Measurements from ENCODE around the gene ETHE1. TPM values are rescaled to one million over a fixed set of nuclear protein-coding genes. Genes with fewer than 3 reads are reported as not detected.

The ETHE1 gene
- total and polyA plus RNA-seq, 2 of the 8 experiments (the other 6 are each of a cell fraction or from before 2014, with no cell fraction given) = 19.9 to 96.0 TPM

DNA sequence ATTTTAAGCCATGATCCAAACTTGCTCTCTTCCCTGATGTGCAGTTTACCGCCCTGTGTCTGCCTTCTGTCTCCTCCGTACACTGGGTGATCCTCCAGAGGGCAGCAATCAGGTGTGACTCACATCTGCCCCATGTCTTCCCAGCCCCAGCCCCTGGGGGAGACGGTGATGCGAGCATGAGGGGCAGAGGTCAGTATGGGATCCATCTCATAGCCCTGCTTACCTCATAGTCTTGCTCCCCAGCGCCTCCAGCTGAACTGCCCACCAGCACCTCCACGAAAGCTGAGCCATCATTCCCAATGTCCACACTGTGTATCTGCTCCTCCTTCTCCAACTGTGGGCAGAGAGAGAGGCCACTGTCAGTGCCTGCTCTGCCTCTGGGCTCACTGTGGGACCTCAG is 33.7 kb upstream of the ETHE1 start:
- Histone ChIP-seq H3K4me3 (ENCODE audit: extremely low read depth in 1 of 4, insufficient read depth in 2 of 4, low read depth in 3 of 4, low read length in 4 of 4) (no peak overlapping the region), H3K9me3 (ENCODE audit: insufficient read depth in 2 of 2, low read depth in 1 of 2, low read length in 1 of 2) (no peaks in the 10 kb centered on the region), H2BK15ac (ENCODE audit: low read length) (no peak overlapping the region), H3K79me1 (ENCODE audit: low read depth, low read length) (no peaks in the 10 kb centered on the region; the same call in 1 of the 2 replicates), H3K18ac (ENCODE audit: extremely low read depth, low read length) (no peak overlapping the region), H4K91ac (replicated peaks; ENCODE audit: insufficient read length, low read length) (no peak overlapping the region), H3K14ac (ENCODE audit: insufficient read length) (no peak overlapping the region), H3K56ac (replicated peaks; ENCODE audit: insufficient read length, low read depth, low read length) (no peak overlapping the region), H2BK120ac (replicated peaks; ENCODE audit: low read depth, low read length) (no peak overlapping the region), H3K23ac (ENCODE audit: insufficient read length) (no peak overlapping the region), H4K8ac (ENCODE audit: extremely low read depth, insufficient read depth, low read length) (no peak overlapping the region), H3K23me2 (ENCODE audit: low read depth, low read length) (no peaks in the 10 kb centered on the region), H3K9ac (replicated peaks in 1 of 4; ENCODE audit: extremely low read depth in 1 of 4, low read depth in 3 of 4, low read length in 3 of 4) (no peak overlapping the region), H3K4me1 (replicated peaks in 1 of 4; ENCODE audit: control insufficient read depth in 3 of 4, insufficient read depth in 4 of 4, low read length in 3 of 4) (no peaks in the 10 kb centered on the region), H2BK12ac (ENCODE audit: low read depth, low read length) (no peak overlapping the region), H4K5ac (ENCODE audit: insufficient read length, low read depth, low read length) (no peak overlapping the region), H3K27me3 (replicated peaks in 1 of 4; ENCODE audit: control insufficient read depth in 3 of 4, extremely low read depth in 1 of 4, insufficient read depth in 3 of 4, low read length in 3 of 4) (no peaks in the 10 kb centered on the region), H3K36me3 (ENCODE audit: control insufficient read depth in 2 of 4, insufficient read depth in 4 of 4, low read length in 3 of 4) (peaks cover 0 to 8% (median 0%) of the 10 kb centered on the region in 4 experiments; a peak in 2 of 8 replicates), H4K20me1 (replicated peaks in 1 of 2; ENCODE audit: control insufficient read depth in 1 of 2, insufficient read depth in 2 of 2, low read length in 2 of 2) (peaks cover 0 to 8% of the 10 kb centered on the region in 2 experiments), H3K4me2 (ENCODE audit: insufficient read depth in 1 of 2, low read depth in 2 of 2, low read length in 2 of 2) (no peak overlapping the region), H3K27ac (ENCODE audit: low read depth, low read length) (no peak overlapping the region), H2AFZ (ENCODE audit: low read length) (no peak overlapping the region), H2BK5ac (ENCODE audit: low read depth, low read length) (no peak overlapping the region), H3K79me2 (ENCODE audit: control insufficient read depth in 1 of 2, insufficient read depth in 2 of 2, low read length in 2 of 2) (no peaks in the 10 kb centered on the region), H2AK5ac (ENCODE audit: low read depth, low read length) (no peak overlapping the region), H2BK20ac (ENCODE audit: low read length) (no peak overlapping the region), H3K4ac (replicated peaks; ENCODE audit: insufficient read length, low read depth, low read length) (no peak overlapping the region)
- no peak for TF ChIP-seq SIRT6 (IDR thresholded peaks at IDR 0.05; ENCODE audit: low read length)
- TF ChIP-seq FOSL1 (IDR thresholded peaks at IDR 0.05; ENCODE audit: insufficient read depth, low read depth, low read length) = no peak
- no peak for TF ChIP-seq CHD1 (IDR thresholded peaks at IDR 0.05; ENCODE audit: low read depth, low read length)
- TF ChIP-seq, protein P1, sequence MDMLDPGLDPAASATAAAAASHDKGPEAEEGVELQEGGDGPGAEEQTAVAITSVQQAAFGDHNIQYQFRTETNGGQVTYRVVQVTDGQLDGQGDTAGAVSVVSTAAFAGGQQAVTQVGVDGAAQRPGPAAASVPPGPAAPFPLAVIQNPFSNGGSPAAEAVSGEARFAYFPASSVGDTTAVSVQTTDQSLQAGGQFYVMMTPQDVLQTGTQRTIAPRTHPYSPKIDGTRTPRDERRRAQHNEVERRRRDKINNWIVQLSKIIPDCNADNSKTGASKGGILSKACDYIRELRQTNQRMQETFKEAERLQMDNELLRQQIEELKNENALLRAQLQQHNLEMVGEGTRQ (IDR thresholded peaks at IDR 0.05; ENCODE audit: low read length) = no peak
- 0 out of 2 replicates have a peak, but pooled peaks have one; percentile 53 for TF ChIP-seq CREB1 (IDR thresholded peaks at IDR 0.05)
- TF ChIP-seq RAD21 (IDR thresholded peaks at IDR 0.05 in 1 of 2, conservative IDR thresholded peaks at IDR 0.05 in 1 of 2; ENCODE audit: low read depth in 2 of 2, low read length in 2 of 2) = peak in 1 of 2 experiments; percentile 31; a peak in 1 of 4 replicates
- TF ChIP-seq, protein P2, sequence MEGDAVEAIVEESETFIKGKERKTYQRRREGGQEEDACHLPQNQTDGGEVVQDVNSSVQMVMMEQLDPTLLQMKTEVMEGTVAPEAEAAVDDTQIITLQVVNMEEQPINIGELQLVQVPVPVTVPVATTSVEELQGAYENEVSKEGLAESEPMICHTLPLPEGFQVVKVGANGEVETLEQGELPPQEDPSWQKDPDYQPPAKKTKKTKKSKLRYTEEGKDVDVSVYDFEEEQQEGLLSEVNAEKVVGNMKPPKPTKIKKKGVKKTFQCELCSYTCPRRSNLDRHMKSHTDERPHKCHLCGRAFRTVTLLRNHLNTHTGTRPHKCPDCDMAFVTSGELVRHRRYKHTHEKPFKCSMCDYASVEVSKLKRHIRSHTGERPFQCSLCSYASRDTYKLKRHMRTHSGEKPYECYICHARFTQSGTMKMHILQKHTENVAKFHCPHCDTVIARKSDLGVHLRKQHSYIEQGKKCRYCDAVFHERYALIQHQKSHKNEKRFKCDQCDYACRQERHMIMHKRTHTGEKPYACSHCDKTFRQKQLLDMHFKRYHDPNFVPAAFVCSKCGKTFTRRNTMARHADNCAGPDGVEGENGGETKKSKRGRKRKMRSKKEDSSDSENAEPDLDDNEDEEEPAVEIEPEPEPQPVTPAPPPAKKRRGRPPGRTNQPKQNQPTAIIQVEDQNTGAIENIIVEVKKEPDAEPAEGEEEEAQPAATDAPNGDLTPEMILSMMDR (IDR thresholded peaks at IDR 0.05; ENCODE audit: control extremely low read depth in 1 of 3, insufficient read depth in 1 of 3, low read depth in 1 of 3, low read length in 3 of 3) = peak; percentile 32 to 47 (median 39)
- WGBS, 2 experiments (ENCODE audit: extremely low coverage in 1 of 2, insufficient coverage in 1 of 2, insufficient read length in 1 of 2, insufficient replicate concordance in 2 of 2, low coverage in 1 of 2, low lambda C conversion rate in 2 of 2, missing lambda C conversion rate in 1 of 2) = 86% methylated on average over 6 of the region's 6 CpGs; no CpG with 5 or more reads in 1 of the 2 experiments
- no peak for DNase-seq (ENCODE audit: low read depth in 1 of 2, low spot score in 2 of 2)
- ChIA-PET POLR2A (ENCODE audit: partially characterized antibody) (no interaction called here), CTCF (ENCODE audit: partially characterized antibody) (interaction anchor here (0.8 to 10.7 kb wide), 6 partner anchors 10 to 40 kb away, joined by 3 to 122 read pairs (median 4); partner anchors contain the start of genes IRGQ, PINLYP, XRCC1 and ZNF575)
- FAIRE-seq = no peak

Measured in H1 (cell line).